GM10266 (cell line): ENCODE measurements around the gene SPINK4.

Source experiments
- DNase-seq: peaks from one replicate; pipeline ENCODE4 v3.0.0; 2012; ENCODE audit errors: extremely low spot score
- CTCF ChIP-seq: IDR thresholded peaks from 2 replicates; pipeline ENCODE4 v1.5.1; 2012; ENCODE audit warnings: mild to moderate bottlenecking, low read depth; ENCODE audit not compliant: control insufficient read depth, insufficient read depth; ENCODE audit errors: missing control alignments

Gene SPINK4

GRCh38 chr9:33288235-33288634 is 48.3 kb downstream of the SPINK4 start:
- no peak for TF ChIP-seq CTCF

GRCh38 chr9:33288828-33289483 is 49.0 kb downstream of the SPINK4 start:
- no peak for TF ChIP-seq CTCF
- no peak for DNase-seq

More at GRCh38 chr9:33288235-33288634, 48.3 kb downstream of the SPINK4 start:
- DNase-seq = no peak

GRCh38 chr9:33289496-33289895 is 49.5 kb downstream of the SPINK4 start:
- no peak for TF ChIP-seq CTCF
- DNase-seq = no peak

GRCh38 chr9:33289936-33290246 is 49.9 kb downstream of the SPINK4 start:
- DNase-seq = no peak

GRCh38 chr9:33290247-33291030 is 50.5 kb downstream of the SPINK4 start, which contains the start of gene NFX1:
NFX1 (plus strand) TSS chr9:33290516; CDS start chr9:33290573, 57 bp downstream.
- peak; percentile 86 for DNase-seq
- no peak for TF ChIP-seq CTCF

More at GRCh38 chr9:33289936-33290246, 49.9 kb downstream of the SPINK4 start:
- no peak for TF ChIP-seq CTCF

- DNase-seq = no peak
- TF ChIP-seq CTCF = no peak
These were observed 51.0 kb downstream of the SPINK4 start for GRCh38 chr9:33291031-33291397.

- no peak for DNase-seq
- TF ChIP-seq CTCF = no peak
These were observed 51.9 kb downstream of the SPINK4 start for GRCh38 chr9:33291901-33292300.
